SK-N-SH treated with all-trans-retinoic acid at 6 μM for 48 hours (cell line): Measurements from ENCODE around the gene RCOR1.
"Not testable (repeated sequence)": the region's sequence is repeated elsewhere in the genome, so short reads cannot be mapped to it uniquely, and the experiment has no call there.

Experiments used
- ATAC-seq: fragments of 200-7000 bp; cut with Tn5 transposase; 3 replicates; pipeline ENCODE4 v1.9.1; 2020; ENCODE audit warnings: mild to moderate bottlenecking, moderate library complexity
- ARNTL ChIP-seq: fragments of 450-650 bp; formaldehyde crosslinking; IDR thresholded peaks from 2 replicates; pipeline ENCODE4 v1.5.0; 2020; ENCODE audit warnings: low read depth, mild to moderate bottlenecking, moderate library complexity, borderline replicate concordance
- BACH2 ChIP-seq: fragments of 250-450 bp; sonication (Bioruptor Pico); IDR thresholded peaks from 2 replicates; pipeline ENCODE4 v1.9.0; 2021; ENCODE audit warnings: mild to moderate bottlenecking, borderline replicate concordance
- CSDC2 ChIP-seq: fragments of 250-450 bp; sonication (Bioruptor Pico); IDR thresholded peaks from 2 replicates; pipeline ENCODE4 v1.5.0; 2020; ENCODE audit warnings: mild to moderate bottlenecking, moderate library complexity
- ESRRG ChIP-seq: fragments of 250-450 bp; sonication (Bioruptor Pico); IDR thresholded peaks from 2 replicates; pipeline ENCODE4 v1.6.1; 2021; ENCODE audit warnings: mild to moderate bottlenecking
- GLIS3 ChIP-seq: fragments of 250-450 bp; sonication (Bioruptor Pico); IDR thresholded peaks from 2 replicates; pipeline ENCODE4 v1.5.0; 2020; ENCODE audit warnings: mild to moderate bottlenecking, moderate library complexity
- ISL1 ChIP-seq: fragments of 250-450 bp; sonication (Bioruptor Pico); IDR thresholded peaks from 2 replicates; pipeline ENCODE4 v2.1.2; 2022; ENCODE audit warnings: mild to moderate bottlenecking, moderate library complexity
- OSR1 ChIP-seq: fragments of 250-450 bp; sonication (Bioruptor Pico); IDR thresholded peaks from 2 replicates; pipeline ENCODE4 v1.8.0; 2022; ENCODE audit warnings: moderate library complexity, mild to moderate bottlenecking, inconsistent platforms
- PPARA ChIP-seq: fragments of 250-450 bp; sonication (Bioruptor Pico); IDR thresholded peaks from 2 replicates; pipeline ENCODE4 v1.5.0; 2020; ENCODE audit warnings: mild to moderate bottlenecking, borderline replicate concordance
- RARB ChIP-seq: fragments of 250-450 bp; sonication (Bioruptor Pico); IDR thresholded peaks from 2 replicates; pipeline ENCODE4 v1.8.0; 2021; ENCODE audit warnings: mild to moderate bottlenecking, moderate library complexity
- SNAI2 ChIP-seq: fragments of 250-450 bp; sonication (Bioruptor Pico); IDR thresholded peaks from 2 replicates; pipeline ENCODE4 v1.5.0; 2020; ENCODE audit warnings: mild to moderate bottlenecking, moderate library complexity
- TCF4 ChIP-seq: fragments of 250-450 bp; sonication (Bioruptor Pico); IDR thresholded peaks from 2 replicates; pipeline ENCODE4 v1.8.0; 2021; ENCODE audit warnings: mild to moderate bottlenecking, moderate library complexity, borderline replicate concordance
- TOX ChIP-seq: fragments of 250-450 bp; sonication (Bioruptor Pico); IDR thresholded peaks from 2 replicates; pipeline ENCODE4 v1.8.0; 2021; ENCODE audit warnings: mild to moderate bottlenecking, moderate library complexity, borderline replicate concordance
- ZFP3 ChIP-seq: fragments of 250-450 bp; sonication (Bioruptor Pico); IDR thresholded peaks from 2 replicates; pipeline ENCODE4 v1.5.0; 2020; ENCODE audit warnings: mild to moderate bottlenecking, moderate library complexity
- ZFP30 ChIP-seq: fragments of 450-650 bp; formaldehyde crosslinking; IDR thresholded peaks from 2 replicates; pipeline ENCODE4 v1.5.0; 2022; ENCODE audit warnings: mild to moderate bottlenecking, moderate library complexity
- ZNF565 ChIP-seq: fragments of 450-650 bp; formaldehyde crosslinking; conservative IDR thresholded peaks from 2 replicates; pipeline ENCODE4 v1.5.0; 2020; ENCODE audit warnings: low read depth, mild to moderate bottlenecking, moderate library complexity
- ZNF70 ChIP-seq: fragments of 450-650 bp; formaldehyde crosslinking; IDR thresholded peaks from 2 replicates; pipeline ENCODE4 v1.5.0; 2020; ENCODE audit warnings: mild to moderate bottlenecking, moderate library complexity
- ZNF8 ChIP-seq: fragments of 450-650 bp; formaldehyde crosslinking; IDR thresholded peaks from 2 replicates; pipeline ENCODE4 v1.5.0; 2020; ENCODE audit warnings: mild to moderate bottlenecking, moderate library complexity
- TF ChIP-seq, protein P1 (sequence below): fragments of 250-450 bp; sonication (Bioruptor Pico); IDR thresholded peaks from 2 replicates; pipeline ENCODE4 v1.8.0; 2020; ENCODE audit warnings: mild to moderate bottlenecking, moderate library complexity, borderline replicate concordance
- TF ChIP-seq, protein P2 (sequence below): fragments of 250-450 bp; sonication (Bioruptor Pico); IDR thresholded peaks from 2 replicates; pipeline ENCODE4 v1.8.0; 2021; ENCODE audit warnings: low read depth, mild to moderate bottlenecking, moderate library complexity, borderline replicate concordance
- TF ChIP-seq, protein P3 (sequence below): fragments of 250-450 bp; sonication (Bioruptor Pico); IDR thresholded peaks from 2 replicates; pipeline ENCODE4 v1.5.1; 2020; ENCODE audit warnings: low read depth, mild to moderate bottlenecking, moderate library complexity

RCOR1 gene

GRCh38 chr14:102759456-102760187 lies 167.2 kb downstream of the RCOR1 start:
- no peak for ATAC-seq
- TF ChIP-seq PPARA (CRISPR knock-in tag) (no peak), TOX (CRISPR knock-in tag) (no peak)
- TF ChIP-seq, protein P1, sequence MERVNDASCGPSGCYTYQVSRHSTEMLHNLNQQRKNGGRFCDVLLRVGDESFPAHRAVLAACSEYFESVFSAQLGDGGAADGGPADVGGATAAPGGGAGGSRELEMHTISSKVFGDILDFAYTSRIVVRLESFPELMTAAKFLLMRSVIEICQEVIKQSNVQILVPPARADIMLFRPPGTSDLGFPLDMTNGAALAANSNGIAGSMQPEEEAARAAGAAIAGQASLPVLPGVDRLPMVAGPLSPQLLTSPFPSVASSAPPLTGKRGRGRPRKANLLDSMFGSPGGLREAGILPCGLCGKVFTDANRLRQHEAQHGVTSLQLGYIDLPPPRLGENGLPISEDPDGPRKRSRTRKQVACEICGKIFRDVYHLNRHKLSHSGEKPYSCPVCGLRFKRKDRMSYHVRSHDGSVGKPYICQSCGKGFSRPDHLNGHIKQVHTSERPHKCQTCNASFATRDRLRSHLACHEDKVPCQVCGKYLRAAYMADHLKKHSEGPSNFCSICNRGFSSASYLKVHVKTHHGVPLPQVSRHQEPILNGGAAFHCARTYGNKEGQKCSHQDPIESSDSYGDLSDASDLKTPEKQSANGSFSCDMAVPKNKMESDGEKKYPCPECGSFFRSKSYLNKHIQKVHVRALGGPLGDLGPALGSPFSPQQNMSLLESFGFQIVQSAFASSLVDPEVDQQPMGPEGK (CRISPR knock-in tag): no peak

- TF ChIP-seq ISL1 (CRISPR knock-in tag) (no peak), GLIS3 (CRISPR knock-in tag) (no peak), TCF4 (CRISPR knock-in tag) (no peak), RARB (CRISPR knock-in tag) (no peak), ESRRG (CRISPR knock-in tag) (no peak)
- no peak; the same call in 1 of the 3 replicates for ATAC-seq
These were observed 168.2 kb downstream of the RCOR1 start for GRCh38 chr14:102760496-102761193.

DNA sequence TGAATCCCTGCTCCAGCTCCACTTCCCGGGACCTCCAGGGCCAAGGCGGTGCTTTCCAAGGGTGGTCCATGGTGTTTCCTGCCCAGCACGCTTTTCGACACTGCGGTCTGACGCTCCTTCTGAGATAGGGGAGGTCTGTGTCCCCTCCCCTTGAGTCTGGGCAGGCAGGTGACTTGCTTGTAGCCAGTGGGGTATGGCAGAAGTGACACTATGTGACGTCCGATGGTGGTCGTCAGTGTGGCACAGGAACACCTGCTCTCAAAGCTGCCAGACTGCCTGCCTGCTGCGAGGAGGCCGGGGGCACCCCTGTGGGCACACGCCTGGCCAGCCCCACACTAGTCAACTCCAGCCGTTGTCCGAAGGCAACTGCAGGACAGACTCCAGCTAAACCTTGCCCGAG lies 168.8 kb downstream of the RCOR1 start:
- no peak for ATAC-seq
- no peak for TF ChIP-seq ZNF565 (CRISPR knock-in tag)
- TF ChIP-seq BACH2: no peak
- no peak for TF ChIP-seq ESRRG (CRISPR knock-in tag)
- no peak for TF ChIP-seq RARB (CRISPR knock-in tag)
- no peak for TF ChIP-seq TOX (CRISPR knock-in tag)
- no peak for TF ChIP-seq OSR1 (CRISPR knock-in tag)
- no peak for TF ChIP-seq ARNTL (CRISPR knock-in tag)
- TF ChIP-seq ZFP3 (CRISPR knock-in tag): no peak
- TF ChIP-seq, protein P1 (CRISPR knock-in tag): no peak
- TF ChIP-seq ISL1 (CRISPR knock-in tag): no peak
- no peak for TF ChIP-seq ZNF70 (CRISPR knock-in tag)
- TF ChIP-seq GLIS3 (CRISPR knock-in tag): no peak
- no peak for TF ChIP-seq SNAI2 (CRISPR knock-in tag)
- TF ChIP-seq ZNF8: no peak
- TF ChIP-seq CSDC2: no peak

DNA sequence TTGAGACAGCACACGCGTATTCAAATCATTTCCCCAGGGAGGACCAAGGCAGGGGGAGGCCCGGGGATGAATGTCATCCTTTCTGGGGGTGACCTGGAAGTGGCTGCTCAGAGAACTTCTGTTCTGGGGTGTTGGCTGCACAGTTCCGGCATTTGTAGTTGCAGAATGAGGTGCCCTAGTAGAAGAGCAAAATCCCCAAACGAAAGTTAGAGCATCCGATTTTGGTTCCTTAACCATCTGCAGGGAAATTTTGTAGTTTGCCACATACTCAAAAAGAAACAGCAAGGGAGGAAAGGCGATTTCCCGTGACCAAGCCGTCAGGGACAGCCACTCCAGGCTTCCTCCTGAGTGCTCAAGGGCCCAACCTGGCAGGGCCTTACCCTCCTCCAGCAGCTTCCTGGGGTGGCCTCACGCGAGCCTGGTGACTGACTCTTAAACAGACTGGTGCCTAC lies 171.8 kb downstream of the RCOR1 start:
- ATAC-seq: no peak
- TF ChIP-seq ZFP3 (CRISPR knock-in tag): no peak
- TF ChIP-seq ARNTL (CRISPR knock-in tag): no peak
- TF ChIP-seq ZFP30 (CRISPR knock-in tag): no peak
- TF ChIP-seq TCF4 (CRISPR knock-in tag): no peak
- no peak for TF ChIP-seq ESRRG (CRISPR knock-in tag)
- TF ChIP-seq ZNF565 (CRISPR knock-in tag): no peak

DNA sequence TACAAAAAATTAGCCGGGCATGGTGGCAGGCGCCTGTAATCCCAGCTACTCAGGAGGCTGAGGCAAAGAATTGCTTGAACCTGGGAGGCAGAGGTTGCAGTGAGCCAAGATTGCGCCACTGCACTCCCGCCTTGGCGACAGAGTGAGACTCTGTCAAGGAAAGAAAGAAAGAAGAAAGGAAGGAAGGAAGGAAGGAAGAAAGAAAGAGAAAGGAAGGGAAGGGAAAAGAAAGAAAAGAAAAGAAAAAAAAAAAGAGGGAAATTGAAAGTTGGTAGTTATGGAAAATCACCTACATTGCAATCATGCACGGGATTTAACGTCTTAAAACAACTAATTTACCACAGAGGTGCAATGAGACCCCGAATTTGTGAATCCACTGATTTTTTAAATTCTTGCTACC lies 173.3 kb downstream of the RCOR1 start:
- ATAC-seq: not testable (repeated sequence)

DNA sequence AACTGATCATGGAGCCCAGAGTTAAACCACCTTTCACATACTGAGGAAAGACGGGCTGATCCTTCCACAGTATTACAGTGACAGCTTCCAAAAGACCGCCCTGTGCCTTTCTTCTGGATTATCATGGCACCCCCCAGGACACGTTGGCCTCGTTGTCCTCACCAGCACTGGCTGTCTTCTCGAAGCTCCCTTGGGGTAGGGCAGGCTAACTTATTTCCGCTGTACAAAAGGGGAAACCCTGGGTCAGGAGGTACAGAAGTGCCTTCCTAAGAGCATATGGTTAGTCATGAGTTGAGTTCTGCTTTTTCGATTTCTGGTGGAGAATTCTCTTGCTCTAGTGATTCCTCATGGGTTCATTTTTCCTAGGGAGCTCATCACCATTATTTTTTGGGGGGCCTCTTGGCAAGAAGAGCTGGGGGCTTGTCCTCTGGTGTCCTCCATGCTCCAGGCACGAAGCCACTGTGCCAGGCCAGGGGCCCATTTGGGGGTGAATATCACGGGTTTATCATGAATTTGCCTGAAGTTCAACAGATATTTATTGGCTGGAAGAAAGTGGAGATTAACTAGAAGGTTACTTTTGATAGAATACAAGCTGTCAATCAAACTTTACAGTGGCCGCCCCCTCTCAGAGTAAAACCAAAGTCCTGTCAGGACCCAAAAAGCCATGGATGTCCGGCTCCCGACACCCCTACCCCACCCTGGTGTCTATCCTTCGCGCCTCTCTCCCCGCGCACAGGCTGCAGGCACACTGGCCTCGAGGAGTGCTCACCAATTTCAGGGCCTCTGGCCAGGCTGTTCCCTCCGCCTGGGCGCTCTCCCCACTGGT lies 176.0 kb downstream of the RCOR1 start:
- ATAC-seq: no peak
- TF ChIP-seq, protein P2, sequence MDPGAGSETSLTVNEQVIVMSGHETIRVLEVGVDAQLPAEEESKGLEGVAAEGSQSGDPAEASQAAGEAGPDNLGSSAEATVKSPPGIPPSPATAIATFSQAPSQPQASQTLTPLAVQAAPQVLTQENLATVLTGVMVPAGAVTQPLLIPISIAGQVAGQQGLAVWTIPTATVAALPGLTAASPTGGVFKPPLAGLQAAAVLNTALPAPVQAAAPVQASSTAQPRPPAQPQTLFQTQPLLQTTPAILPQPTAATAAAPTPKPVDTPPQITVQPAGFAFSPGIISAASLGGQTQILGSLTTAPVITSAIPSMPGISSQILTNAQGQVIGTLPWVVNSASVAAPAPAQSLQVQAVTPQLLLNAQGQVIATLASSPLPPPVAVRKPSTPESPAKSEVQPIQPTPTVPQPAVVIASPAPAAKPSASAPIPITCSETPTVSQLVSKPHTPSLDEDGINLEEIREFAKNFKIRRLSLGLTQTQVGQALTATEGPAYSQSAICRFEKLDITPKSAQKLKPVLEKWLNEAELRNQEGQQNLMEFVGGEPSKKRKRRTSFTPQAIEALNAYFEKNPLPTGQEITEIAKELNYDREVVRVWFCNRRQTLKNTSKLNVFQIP (CRISPR knock-in tag): no peak
- TF ChIP-seq, protein P3, sequence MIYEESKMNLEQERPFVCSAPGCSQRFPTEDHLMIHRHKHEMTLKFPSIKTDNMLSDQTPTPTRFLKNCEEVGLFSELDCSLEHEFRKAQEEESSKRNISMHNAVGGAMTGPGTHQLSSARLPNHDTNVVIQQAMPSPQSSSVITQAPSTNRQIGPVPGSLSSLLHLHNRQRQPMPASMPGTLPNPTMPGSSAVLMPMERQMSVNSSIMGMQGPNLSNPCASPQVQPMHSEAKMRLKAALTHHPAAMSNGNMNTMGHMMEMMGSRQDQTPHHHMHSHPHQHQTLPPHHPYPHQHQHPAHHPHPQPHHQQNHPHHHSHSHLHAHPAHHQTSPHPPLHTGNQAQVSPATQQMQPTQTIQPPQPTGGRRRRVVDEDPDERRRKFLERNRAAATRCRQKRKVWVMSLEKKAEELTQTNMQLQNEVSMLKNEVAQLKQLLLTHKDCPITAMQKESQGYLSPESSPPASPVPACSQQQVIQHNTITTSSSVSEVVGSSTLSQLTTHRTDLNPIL (CRISPR knock-in tag): no peak
- TF ChIP-seq ISL1 (CRISPR knock-in tag): no peak
- no peak for TF ChIP-seq TOX (CRISPR knock-in tag)
- TF ChIP-seq BACH2: no peak
- TF ChIP-seq, protein P1 (CRISPR knock-in tag): no peak
